SKM-1 (cell line): ENCODE results near the gene COLEC12.
"Not testable (repeated sequence)": the region's sequence is repeated elsewhere in the genome, so short reads cannot be mapped to it uniquely, and the experiment has no call there.

Experiments used
- DNase-seq: peaks from one replicate; lab custom pipeline; 2025; ENCODE audit not compliant: unreplicated experiment; lab: John Stamatoyannopoulos, UW

Gene COLEC12

DNA sequence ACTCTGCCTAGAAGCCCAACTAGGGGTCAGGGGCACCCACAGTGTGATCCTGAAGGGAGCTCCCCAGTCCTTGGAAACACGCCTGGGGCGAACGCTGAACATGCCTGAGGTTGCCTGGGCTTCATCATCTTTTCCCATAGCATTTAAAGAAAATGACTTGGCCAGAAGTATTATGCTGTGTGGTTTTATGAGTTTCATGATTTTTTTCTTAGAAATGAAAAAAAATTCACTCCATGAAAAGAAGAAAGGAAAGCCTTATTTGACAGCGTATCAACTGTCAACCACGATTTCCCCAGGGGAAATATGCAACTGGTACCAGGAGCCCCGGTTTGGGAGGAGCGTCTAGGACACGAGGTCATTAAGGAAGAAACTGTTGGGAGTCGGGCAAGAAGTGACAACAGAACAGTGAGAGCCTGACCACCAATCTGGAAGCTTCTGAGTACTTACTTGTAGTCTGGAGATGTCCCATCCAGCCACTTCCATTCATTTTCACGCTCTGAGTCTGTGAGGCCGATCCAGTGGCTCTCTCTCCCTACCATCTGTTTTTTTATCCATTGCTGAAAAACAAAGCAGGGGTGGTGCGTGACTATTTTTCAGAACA lies 169.2 kb downstream of the COLEC12 start:
- no peak for DNase-seq

DNA sequence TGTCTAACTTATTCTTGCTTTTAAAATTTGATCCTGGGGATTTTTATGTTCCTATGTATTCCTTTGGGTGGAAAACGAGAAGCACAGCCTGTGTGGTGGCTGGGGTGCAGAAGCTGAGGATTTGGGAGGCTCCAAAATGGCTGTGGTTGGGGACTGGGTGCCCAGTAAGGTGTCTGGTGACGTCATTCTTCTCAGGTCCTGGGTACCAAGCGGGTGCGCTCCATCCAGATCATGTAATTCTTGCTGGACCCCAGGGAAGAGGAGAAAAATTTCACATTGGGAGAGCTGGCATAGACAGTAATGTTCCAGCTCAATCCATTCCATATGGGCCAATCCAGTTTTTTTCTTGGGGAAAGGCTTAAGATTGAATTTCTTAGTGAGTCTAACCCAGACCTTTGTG lies 171.6 kb downstream of the COLEC12 start:
- DNase-seq = no peak

DNA sequence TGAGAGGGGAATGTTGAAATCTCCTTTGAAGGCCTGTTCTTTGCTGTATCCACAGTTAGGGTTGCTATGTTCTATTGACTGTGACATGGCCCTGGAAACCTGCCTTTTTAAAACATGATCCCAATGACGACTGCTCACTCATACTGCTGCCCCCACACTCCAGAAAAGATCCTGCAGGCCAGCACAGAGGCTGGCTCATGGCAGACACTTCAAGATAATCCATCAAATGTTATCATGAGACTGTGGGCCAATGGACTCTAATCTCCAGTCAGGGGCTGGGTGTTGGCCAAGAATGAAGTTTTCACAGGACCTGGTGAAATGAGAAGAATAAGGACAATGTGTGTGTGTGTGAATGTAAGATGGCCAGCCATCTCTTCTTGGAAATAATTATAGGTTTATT lies 173.7 kb downstream of the COLEC12 start:
- DNase-seq = no peak

DNA sequence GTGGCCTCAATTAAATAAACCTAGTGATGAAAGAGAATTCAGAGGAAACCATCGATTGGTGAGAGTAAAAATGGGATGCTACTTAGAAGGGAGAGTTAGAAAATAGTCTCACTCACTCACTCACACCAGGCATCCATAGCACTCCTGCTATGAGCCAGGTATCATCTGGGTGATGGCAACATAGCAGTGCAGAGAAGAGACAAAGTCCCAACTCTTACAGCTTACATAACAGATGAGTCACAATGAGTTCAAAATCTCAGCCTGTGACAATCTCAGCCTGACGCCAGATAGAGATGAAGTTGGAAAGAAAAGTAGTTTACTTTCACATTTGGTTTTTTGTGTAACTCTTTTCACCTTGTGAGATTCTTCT lies 177.3 kb downstream of the COLEC12 start:
- DNase-seq = no peak

DNA sequence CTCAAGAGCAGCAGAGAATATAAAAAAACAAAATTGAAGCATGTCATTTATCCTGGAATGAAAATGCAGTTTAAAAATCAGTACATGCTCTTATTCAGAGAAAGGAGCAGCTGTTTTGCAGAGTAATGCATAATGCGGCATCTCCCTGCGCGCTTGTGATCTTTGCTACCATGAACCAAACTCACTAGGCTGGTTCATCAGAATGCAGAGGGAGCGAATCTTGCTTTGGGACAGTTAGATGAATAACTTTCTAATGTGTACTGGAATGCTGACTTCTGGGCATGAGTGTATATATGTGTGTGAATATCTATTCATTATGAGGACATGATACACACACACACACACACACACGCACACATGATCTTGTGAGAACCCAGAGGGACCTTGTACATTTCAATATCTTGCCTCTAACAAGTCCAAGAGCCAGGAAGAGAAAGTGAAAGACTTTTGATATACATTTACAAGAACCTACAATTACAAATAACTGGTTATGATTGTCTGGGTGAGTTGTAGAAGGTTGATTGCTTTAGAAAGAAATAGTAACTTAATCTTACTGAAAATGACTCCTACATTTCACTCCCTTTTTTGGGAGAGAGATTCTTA lies 178.5 kb downstream of the COLEC12 start:
- DNase-seq = no peak

DNA sequence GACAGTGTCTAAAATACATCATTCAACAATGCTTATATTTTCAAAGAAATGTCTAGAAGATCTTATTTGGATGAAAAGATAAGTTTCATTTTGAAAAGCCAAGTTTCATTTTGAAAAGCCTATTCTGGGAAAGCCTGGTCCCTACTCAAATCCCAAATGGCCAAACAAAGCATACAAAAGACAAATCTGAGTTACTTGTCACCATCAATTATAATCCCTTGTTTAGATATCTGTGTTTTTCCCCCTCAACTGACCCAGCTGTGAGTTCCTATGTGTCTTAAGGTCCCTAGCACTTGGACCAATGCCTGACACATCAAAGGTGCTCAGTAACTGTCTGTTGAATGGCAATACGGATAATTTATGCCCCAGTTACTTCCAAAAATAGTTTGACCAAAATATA lies 180.3 kb downstream of the COLEC12 start:
- DNase-seq = no peak

DNA sequence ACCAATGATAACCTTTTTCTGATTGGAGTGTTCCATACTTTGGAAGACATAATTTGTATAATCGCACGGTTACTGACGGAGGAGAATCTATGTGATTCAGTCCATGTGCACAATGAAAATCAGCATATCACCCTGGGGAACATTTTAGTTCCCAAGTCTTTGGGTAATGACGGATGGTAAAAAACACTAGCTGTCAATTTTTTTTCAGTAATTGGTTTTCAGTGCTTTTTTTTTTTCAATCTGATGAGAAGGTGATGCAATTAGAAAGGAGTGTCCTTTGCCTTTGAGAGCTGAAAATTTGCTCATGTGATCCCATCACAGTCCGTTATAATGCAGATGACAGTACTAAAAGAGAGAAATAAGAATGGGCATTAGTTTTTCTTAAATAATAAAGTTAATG lies 180.8 kb downstream of the COLEC12 start:
- DNase-seq = no peak

DNA sequence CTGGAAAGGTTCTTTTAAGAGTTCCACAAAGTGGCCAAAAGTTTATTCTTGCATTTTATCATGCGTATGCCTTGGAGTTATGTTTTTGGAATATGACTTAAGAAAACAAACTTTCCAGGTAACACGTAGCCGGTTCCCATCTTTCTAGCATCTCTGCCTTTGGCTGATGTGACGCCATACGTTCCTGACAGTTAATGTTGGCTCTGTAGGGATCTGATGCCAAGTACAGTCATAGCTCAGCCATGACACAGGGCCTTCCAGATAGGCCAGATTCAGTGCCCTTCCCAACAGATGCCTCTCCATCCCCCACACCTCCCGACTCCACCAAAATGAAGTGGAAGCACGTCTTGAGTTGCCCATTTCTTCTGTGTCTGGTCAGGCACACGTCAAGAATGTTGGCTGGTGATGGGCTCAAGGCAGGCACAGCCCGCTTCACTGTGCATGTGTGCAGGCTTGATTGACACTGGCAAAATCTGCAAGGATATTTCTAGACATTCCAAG lies 181.7 kb downstream of the COLEC12 start:
- DNase-seq = no peak

DNA sequence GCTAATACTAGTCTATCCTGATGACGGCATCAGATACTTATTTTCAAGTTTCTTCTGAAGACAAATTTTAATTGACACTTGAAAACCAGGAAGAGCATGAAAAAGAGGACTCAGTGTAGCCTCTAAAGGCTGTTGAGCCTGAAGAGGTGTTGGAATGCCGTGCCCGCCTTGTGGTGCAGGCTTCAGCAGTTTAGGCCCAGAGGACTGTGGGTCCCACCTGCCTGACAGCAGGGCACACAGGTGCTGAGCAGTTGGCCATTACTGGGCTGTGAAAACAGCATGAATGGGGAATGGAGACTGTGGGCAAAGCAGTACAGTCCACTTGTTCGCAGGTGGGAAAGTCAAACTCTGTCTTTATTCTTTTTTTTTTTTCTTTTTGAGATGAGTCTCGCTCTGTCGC lies 182.9 kb downstream of the COLEC12 start:
- DNase-seq = no peak

DNA sequence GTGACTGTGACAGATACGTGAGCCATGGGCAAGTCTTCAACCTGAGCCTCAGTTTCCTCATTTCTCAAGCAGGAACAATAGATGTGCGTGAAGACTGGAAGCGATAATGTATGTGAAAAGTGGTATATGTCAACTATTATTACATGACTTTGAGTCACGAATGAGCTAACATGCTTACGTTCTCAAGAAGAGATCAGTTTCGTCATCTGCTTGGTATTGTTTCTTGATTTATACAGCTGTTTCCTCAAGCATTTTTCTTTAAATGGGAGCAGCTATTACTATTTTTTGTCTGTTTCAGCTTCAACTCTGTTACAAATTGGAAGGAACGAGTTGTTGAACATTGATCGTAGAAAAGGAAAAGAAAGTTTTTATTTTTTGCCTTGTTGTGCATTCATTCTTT lies 184.1 kb downstream of the COLEC12 start:
- no peak for DNase-seq

DNA sequence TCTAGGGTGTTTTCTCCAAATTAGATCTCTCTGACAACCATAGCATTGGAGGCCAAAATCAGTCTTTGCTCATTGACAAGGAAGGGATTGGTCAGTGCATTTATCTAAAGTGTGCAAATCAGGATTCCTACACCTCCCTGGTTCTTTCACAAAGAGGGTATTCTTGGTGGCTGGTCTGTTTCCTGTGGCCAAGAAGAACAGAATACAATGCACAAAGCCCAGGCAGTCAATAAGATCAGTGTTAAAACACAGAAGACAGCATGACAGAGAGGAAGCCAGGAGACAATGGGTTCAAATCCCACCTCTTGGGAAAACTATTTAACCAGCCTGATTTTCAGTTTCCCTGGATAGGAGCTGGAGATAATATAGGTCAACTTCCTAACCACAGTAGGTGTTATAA lies 186.6 kb downstream of the COLEC12 start:
- no peak for DNase-seq

DNA sequence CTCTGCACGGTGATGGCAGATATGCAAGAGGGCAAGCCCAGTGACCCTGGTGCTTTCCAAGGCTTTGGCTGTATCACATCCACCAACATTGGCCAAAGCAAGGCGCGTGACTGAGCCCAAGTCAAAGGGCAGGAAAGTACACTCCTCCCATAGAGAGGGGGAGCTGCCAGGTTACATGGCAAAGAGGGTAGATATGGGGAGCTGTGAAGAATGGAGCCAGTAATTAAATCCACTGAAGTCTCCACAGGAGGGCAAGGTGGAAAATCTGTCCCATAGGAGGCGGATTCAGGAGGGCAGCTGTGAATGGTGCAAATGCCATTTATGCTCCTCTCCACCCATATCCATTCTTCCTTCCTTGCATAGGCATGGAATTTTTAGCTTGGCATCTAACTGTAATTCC lies 188.1 kb downstream of the COLEC12 start:
- no peak for DNase-seq

DNA sequence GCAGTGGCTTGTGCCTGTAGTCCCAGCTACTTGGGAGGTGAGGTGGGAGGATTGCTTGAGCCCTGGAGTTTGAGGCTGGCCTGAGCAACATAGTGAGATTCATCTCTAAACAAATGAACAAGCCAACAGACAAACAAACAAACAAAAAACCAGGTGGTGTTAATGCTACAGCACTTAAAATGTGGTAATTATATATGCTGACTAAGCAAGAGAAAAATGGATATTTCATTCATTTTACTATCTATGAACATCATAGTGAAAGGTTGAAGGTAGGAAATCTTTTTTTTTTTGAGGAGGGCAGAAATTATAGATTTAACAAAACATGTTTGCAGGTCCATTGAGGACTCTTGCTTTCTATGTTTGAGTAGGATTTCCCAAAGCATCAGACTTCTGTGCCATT lies 190.5 kb downstream of the COLEC12 start:
- no peak for DNase-seq

DNA sequence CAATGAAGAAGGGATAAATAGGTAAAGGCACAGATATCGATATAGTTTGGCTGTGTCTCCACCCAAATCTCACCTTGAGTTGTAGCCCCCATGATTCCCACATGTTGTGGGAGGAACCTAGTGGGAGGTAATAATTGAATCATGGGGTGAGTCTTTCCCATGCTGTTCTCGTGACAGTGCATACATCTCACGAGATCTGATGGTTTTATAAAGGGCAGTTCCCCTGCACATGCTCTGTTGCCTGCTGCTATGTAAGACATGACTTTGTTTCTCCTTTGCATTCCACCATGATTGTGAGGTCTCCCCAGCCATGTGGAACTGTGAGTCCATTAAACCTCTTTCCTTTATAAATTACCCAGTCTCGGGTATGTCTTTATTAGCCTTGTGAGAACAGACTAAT lies 192.4 kb downstream of the COLEC12 start:
- not testable (repeated sequence) for DNase-seq

DNA sequence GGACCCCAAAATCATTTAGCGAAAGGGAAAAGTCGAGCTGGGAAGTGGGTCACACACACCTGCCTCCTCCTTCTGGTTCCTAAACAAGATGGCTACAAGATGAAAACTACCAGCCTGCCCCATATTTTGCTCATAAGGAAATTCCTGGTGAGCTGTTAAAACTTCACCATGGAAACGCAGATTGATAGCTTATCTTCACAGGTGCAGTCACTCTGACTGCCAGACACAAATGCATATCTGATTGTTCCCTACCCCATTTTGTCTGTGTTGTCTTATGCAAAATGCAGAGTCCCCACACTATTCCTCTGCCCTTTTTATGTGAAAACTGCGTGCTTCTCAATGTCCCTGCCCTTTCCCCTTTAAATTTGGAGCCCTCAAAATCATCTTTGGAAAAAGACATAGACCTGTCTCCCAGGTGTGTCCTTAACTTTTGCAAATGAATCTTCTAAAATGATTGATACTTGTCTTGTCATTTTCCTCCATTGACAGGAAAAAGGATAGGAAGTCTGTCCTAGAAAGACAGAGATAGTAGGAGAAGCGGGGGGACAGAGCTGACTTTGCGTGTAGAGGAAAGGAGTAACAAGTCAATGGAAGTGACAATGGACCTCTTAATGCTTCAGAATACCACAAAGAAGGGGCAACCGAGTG lies 193.8 kb downstream of the COLEC12 start:
- DNase-seq = no peak

DNA sequence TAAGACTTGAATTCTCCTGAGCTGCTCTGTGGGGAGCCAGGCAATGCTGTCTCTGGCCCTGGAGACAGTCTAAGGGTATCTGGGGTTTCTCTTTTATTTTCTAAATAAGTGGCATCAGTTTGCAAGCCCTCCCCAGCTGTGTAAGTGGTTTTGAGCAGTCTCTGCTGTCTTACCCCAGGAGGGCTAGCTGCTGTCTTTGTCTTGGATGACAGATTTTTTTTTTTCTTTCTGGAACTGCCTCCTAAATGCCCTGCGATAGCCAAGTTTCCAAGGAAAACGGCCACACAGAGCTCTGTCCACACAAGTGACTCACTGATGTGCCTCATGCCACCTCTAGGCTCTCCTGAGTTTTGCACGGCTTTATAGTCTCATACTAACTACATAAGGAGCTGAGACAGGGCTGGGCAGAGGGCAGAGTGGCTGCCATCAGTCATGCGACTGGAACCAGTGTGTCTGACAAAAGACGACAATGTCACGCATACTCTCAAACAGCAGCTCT lies 195.4 kb downstream of the COLEC12 start:
- no peak for DNase-seq

DNA sequence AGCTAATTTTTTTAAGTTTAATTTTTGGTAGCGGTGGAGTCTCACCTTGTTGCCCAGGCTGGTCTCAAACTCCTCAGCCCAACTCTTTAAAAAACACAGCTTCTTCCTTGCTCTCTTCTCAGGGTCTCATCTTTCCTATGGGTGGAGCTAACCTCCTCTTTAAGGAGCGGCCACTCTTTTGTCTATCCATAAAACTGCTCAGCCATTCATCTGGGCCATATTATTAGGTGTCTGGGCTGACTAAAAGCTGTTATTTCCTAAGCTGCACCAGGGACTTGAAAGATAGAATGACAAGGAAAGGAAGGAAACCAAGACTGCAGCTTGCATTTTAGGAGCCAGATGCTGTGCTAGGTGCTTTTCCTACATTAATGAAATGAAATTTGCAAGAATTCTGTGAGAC lies 196.9 kb downstream of the COLEC12 start:
- no peak for DNase-seq

DNA sequence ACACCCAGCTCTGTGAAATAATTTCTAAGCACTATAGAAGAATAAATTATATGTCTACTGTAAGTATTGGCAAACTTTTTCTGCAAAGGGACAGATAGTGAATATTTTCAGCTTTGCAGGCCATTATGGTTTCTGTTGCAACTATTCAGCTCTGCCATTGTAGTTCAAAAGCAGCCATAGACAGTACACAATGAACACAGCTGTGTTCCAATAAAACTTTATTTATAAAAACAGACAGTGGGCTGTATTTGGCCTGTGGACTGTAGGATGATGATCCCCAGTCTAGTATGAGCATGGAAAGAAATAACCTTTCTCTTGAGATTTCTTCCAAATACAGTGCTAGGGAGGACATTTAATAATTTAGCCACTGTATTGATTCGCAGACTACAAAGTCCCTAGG lies 197.5 kb downstream of the COLEC12 start:
- DNase-seq = no peak

DNA sequence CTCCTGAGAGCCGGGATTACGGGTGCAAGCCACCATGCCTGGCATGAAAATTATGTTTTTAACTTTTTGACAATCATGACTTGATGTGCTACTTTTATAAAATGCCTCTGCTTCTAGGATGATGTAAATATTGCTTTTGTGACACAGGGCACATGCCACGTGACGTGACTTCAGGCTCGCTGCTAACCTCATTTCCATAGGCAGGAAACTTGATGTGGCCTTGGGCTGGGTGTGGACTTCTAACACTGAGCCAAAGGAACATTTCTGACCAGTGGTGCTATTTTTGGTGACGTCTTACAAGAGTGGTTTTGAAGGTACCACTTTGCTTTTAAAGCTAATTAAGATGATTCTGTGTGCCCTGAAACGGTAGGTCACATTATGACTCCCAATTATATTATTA lies 198.4 kb downstream of the COLEC12 start:
- DNase-seq = no peak

DNA sequence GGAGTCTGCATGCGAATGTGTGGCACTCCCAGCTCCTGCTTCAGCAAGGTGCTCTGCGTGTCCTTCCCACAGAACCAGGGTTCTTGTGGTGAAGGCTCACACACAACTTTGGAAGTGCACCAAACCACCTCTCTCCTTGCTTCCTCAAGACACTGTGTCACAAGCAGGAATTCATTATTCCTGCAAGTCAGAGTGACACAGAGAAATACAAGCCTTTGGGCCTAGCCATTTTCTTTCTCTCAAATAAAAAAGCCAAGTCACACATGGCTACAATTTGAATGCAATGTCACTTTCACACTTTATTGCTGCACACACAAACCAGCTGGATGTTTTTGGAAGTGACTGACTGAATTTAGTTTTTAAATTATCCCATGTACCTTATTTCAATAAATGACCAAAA lies 202.6 kb downstream of the COLEC12 start:
- DNase-seq = no peak

DNA sequence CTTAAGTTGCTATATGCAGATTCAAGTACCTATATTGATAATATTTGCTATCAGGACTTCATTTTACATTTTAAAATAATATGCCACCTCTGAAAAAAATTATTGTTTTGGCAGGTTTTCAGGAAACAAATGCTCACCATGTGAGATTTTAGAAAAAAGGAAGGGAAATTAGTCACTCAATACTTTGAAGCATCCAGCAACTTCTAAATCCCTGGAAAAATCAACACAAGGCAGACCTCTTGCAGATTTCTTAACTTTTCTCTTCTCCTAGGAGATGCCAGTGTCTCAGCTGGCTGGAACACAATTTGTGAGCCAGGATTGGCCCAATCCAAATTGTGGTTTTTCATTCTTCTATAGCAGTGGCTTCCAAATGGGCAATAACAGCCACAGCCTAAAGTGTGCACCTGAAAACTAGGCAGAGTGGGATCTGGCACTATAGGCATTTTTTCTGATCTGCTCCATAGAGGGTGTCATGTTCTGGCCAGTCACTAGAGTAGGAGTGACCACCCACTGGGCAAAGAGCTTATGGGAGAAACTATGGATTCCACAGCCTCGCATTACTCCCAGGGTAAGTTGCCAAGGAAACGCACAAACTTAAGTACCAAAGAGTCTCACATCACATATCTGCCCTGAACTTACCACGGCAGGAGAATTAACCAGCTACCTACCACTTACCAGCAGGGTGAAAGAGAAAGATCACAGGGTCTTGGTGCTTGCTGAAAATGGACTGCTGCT lies 204.6 kb downstream of the COLEC12 start:
- no peak for DNase-seq

DNA sequence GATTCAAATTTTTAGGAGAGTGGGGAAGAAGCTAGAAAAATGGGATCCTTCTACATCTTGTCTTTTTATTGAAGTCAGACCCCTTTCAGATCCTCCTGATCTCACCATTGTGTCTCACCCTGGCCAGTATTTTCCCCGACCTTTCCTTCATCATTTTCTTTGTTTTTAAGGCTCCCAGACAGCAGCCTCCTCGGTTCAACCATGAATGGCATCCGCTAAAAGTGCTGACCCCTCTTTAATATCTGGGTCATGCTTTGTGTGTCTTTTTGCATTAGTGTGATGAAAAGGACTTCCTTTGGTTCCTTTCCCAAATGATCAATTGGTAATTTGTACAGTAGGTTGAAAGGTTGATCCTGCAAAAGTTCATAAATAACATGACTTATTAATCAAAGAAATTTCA lies 205.9 kb downstream of the COLEC12 start:
- DNase-seq = no peak
